Measurements from ENCODE around the gene RPL19. TPM values are rescaled to one million over a fixed set of nuclear protein-coding genes. Genes with fewer than 3 reads are reported as not detected.

Gene RPL19
- total RNA-seq, 2 experiments from 2014 or later, result 3,527 to 3,670 TPM

- Mint-ChIP-seq H3K9me3 (no peaks in the 10 kb centered on the region), H3K4me3 (peak overlapping the region; percentile 62), H3K4me1 (ENCODE audit: low read depth) (peaks cover 40% of the 10 kb centered on the region), H3K27ac (peak overlapping the region; percentile 28), H3K36me3 (ENCODE audit: low read depth) (peaks cover 9% of the 10 kb centered on the region), H3K27me3 (no peaks in the 10 kb centered on the region)
- Histone ChIP-seq H3K36me3 (ENCODE audit: insufficient read depth, low read length) (peaks cover 30% of the 10 kb centered on the region), H3K27ac (ENCODE audit: low read depth in 1 of 2, low read length in 2 of 2) (no peak overlapping the region), H3K27me3 (ENCODE audit: control insufficient read depth in 1 of 2, insufficient read depth in 2 of 2, low read length in 2 of 2) (no peaks in the 10 kb centered on the region), H3K9me3 (ENCODE audit: control insufficient read depth in 1 of 2, insufficient read depth in 1 of 2, low read length in 2 of 2) (no peaks in the 10 kb centered on the region), H3K4me3 (ENCODE audit: low read length) (no peak overlapping the region), H3K4me1 (ENCODE audit: insufficient read depth, low read length) (peaks cover 55% of the 10 kb centered on the region)
- DNase-seq (peak in 1 of 14 experiments; percentile 22), ATAC-seq (ENCODE audit: poor library complexity) (no peak)
- no peak for TF ChIP-seq CTCF (IDR thresholded peaks at IDR 0.05)
- ChIA-PET CTCF (no interaction called here), POLR2A (no interaction called here)
- intact Hi-C loops (cut with DNase I, micrococcal nuclease), result no loop called here
These were observed 5.7 kb upstream of the RPL19 start for GRCh38 chr17:39194089-39194984.

- H3K4me1 ChIP-seq (ENCODE audit: insufficient read depth, low read length), result peaks cover 59% of the 10 kb centered on the region
- Mint-ChIP-seq H3K9me3 (no peaks in the 10 kb centered on the region), H3K4me3 (peak overlapping the region; percentile 44), H3K27me3 (no peaks in the 10 kb centered on the region), H3K4me1 (ENCODE audit: low read depth) (peaks cover 47% of the 10 kb centered on the region), H3K27ac (no peak overlapping the region), H3K36me3 (ENCODE audit: low read depth) (peaks cover 14% of the 10 kb centered on the region)
- no peak for TF ChIP-seq CTCF (IDR thresholded peaks at IDR 0.05)
- no peaks in the 10 kb centered on the region for H3K27me3 ChIP-seq (ENCODE audit: control insufficient read depth in 1 of 2, insufficient read depth in 2 of 2, low read length in 2 of 2)
- peaks cover 30% of the 10 kb centered on the region for H3K36me3 ChIP-seq (ENCODE audit: insufficient read depth, low read length)
- intact Hi-C loops (cut with DNase I, micrococcal nuclease), result no loop called here
- DNase-seq (no peak), ATAC-seq (ENCODE audit: poor library complexity) (no peak)
- ChIA-PET CTCF (no interaction called here), POLR2A (interaction anchor here (0.9 kb wide), 2 partner anchors 10 to 43 kb away, joined by 3 to 4 read pairs; no protein-coding TSS in a partner anchor)
- H3K27ac ChIP-seq (ENCODE audit: low read depth in 1 of 2, low read length in 2 of 2), result no peak overlapping the region
- no peaks in the 10 kb centered on the region for H3K9me3 ChIP-seq (ENCODE audit: control insufficient read depth in 1 of 2, insufficient read depth in 1 of 2, low read length in 2 of 2)
- no peak overlapping the region for H3K4me3 ChIP-seq (ENCODE audit: low read length)
These were observed 5.0 kb upstream of the RPL19 start for GRCh38 chr17:39194985-39195524.

- Histone ChIP-seq H3K9me3 (ENCODE audit: control insufficient read depth in 1 of 2, insufficient read depth in 1 of 2, low read length in 2 of 2) (no peaks in the 10 kb centered on the region), H3K4me1 (ENCODE audit: insufficient read depth, low read length) (peaks cover 62% of the 10 kb centered on the region), H3K4me3 (ENCODE audit: low read length) (peak overlapping the region; percentile 90), H3K36me3 (ENCODE audit: insufficient read depth, low read length) (peaks cover 24% of the 10 kb centered on the region), H3K27me3 (ENCODE audit: control insufficient read depth in 1 of 2, insufficient read depth in 2 of 2, low read length in 2 of 2) (no peaks in the 10 kb centered on the region), H3K27ac (ENCODE audit: low read depth in 1 of 2, low read length in 2 of 2) (peak overlapping the region in 1 of 2 donors; percentile 50)
- Mint-ChIP-seq H3K36me3 (ENCODE audit: low read depth) (peaks cover 20% of the 10 kb centered on the region), H3K9me3 (no peaks in the 10 kb centered on the region), H3K27ac (peak overlapping the region; percentile 45), H3K4me3 (peak overlapping the region; percentile 84), H3K27me3 (no peaks in the 10 kb centered on the region), H3K4me1 (ENCODE audit: low read depth) (peaks cover 51% of the 10 kb centered on the region)
- ChIA-PET POLR2A (interaction anchor here (0.9 to 1.0 kb wide), 3 partner anchors 10 to 43 kb away, joined by 3 to 4 read pairs (median 3); no protein-coding TSS in a partner anchor), CTCF (no interaction called here)
- no peak for TF ChIP-seq CTCF (IDR thresholded peaks at IDR 0.05)
- DNase-seq, result peak in 4 of 14 experiments; percentile 16 to 63 (median 44)
- no peak for ATAC-seq (ENCODE audit: poor library complexity)
- intact Hi-C loops (cut with DNase I, micrococcal nuclease), result no loop called here
These were observed 4.4 kb upstream of the RPL19 start for GRCh38 chr17:39195568-39196160.

Measured in CD4-positive, alpha-beta T cell (primary cell).